ENCODE measurements around the gene COPS7A.

COPS7A gene

GRCh38 chr12:6769666-6770065 is 45.8 kb downstream of the COPS7A start:
- DNase-seq (ENCODE audit: low read depth in 3 of 3): no peak

GRCh38 chr12:6770094-6770493 is 46.2 kb downstream of the COPS7A start:
- DNase-seq (ENCODE audit: low read depth in 3 of 3): no peak

GRCh38 chr12:6770600-6770999 is 46.8 kb downstream of the COPS7A start:
- no peak for DNase-seq (ENCODE audit: low read depth in 3 of 3)

GRCh38 chr12:6771091-6771495 is 47.2 kb downstream of the COPS7A start:
- DNase-seq (ENCODE audit: low read depth in 3 of 3): no peak

- DNase-seq (ENCODE audit: low read depth in 3 of 3): no peak
Measured at GRCh38 chr12:6771509-6772330, 47.9 kb downstream of the COPS7A start.

- DNase-seq (ENCODE audit: low read depth in 3 of 3): peak in 2 of 3 donors; percentile 49 to 57
Measured at GRCh38 chr12:6772331-6772695, 48.5 kb downstream of the COPS7A start, which contains the start of gene LAG3. Gene LAG3, plus strand, starts transcription at chr12:6772520. Its CDS starts 333 bp downstream, at chr12:6772853.

GRCh38 chr12:6772726-6773589 is 49.1 kb downstream of the COPS7A start:
- no peak for DNase-seq (ENCODE audit: low read depth in 3 of 3)

- DNase-seq (ENCODE audit: low read depth in 3 of 3): no peak
Measured at GRCh38 chr12:6773590-6774351, 49.9 kb downstream of the COPS7A start.

- no peak for DNase-seq (ENCODE audit: low read depth in 3 of 3)
Measured at GRCh38 chr12:6774499-6775062, 50.7 kb downstream of the COPS7A start.

GRCh38 chr12:6775185-6776174 is 51.6 kb downstream of the COPS7A start:
- DNase-seq (ENCODE audit: low read depth in 3 of 3): no peak

GRCh38 chr12:6777386-6777785 is 53.5 kb downstream of the COPS7A start:
- no peak for DNase-seq (ENCODE audit: low read depth in 3 of 3)

GRCh38 chr12:6778217-6778573 is 54.3 kb downstream of the COPS7A start:
- no peak for DNase-seq (ENCODE audit: low read depth in 3 of 3)

- peak; percentile 76 to 94 (median 80) for DNase-seq (ENCODE audit: low read depth in 3 of 3)
Measured at GRCh38 chr12:6778574-6779550, 55.0 kb downstream of the COPS7A start.

GRCh38 chr12:6779708-6780432 is 56.0 kb downstream of the COPS7A start:
- DNase-seq (ENCODE audit: low read depth in 3 of 3): no peak

- no peak for DNase-seq (ENCODE audit: low read depth in 3 of 3)
Measured at GRCh38 chr12:6780573-6780972, 56.7 kb downstream of the COPS7A start.
